Liver (tissue), 3 donors: Measurements from ENCODE around the gene HSD17B11.
"Not testable (repeated sequence)": the region's sequence is repeated elsewhere in the genome, so short reads cannot be mapped to it uniquely, and the experiment has no call there.

Experiments used
- ATF3 ChIP-seq: IDR thresholded peaks from 2 replicates; pipeline ENCODE4 v1.6.1; 2016; ENCODE audit warnings: antibody characterized with exemption
- RAD21 ChIP-seq, 2 donors: IDR thresholded peaks; 2 replicates each; pipeline ENCODE4 v1.6.1; 2016; ENCODE audit warnings: antibody characterized with exemption in 2 of 2, mild to moderate bottlenecking in 2 of 2
- SP1 ChIP-seq: IDR thresholded peaks from 2 replicates; pipeline ENCODE4 v1.6.1; 2018; ENCODE audit warnings: antibody characterized with exemption, mild to moderate bottlenecking
- TF ChIP-seq, protein P1 (sequence below): fragments of 150-350 bp; IDR thresholded peaks from 2 replicates; pipeline ENCODE4 v1.5.1; 2017; ENCODE audit warnings: improper control_type of control experiment, low read depth, low read length; ENCODE audit not compliant: missing input control
- TF ChIP-seq, protein P2 (sequence below): IDR thresholded peaks from 2 replicates; pipeline ENCODE4 v1.6.1; 2016; ENCODE audit warnings: antibody characterized with exemption
- donor health status: healthy.
- donor health status: healthy.

GRCh38 chr4:87390055-87390454 is 933 bp downstream of the HSD17B11 start:
- TF ChIP-seq, protein P1, sequence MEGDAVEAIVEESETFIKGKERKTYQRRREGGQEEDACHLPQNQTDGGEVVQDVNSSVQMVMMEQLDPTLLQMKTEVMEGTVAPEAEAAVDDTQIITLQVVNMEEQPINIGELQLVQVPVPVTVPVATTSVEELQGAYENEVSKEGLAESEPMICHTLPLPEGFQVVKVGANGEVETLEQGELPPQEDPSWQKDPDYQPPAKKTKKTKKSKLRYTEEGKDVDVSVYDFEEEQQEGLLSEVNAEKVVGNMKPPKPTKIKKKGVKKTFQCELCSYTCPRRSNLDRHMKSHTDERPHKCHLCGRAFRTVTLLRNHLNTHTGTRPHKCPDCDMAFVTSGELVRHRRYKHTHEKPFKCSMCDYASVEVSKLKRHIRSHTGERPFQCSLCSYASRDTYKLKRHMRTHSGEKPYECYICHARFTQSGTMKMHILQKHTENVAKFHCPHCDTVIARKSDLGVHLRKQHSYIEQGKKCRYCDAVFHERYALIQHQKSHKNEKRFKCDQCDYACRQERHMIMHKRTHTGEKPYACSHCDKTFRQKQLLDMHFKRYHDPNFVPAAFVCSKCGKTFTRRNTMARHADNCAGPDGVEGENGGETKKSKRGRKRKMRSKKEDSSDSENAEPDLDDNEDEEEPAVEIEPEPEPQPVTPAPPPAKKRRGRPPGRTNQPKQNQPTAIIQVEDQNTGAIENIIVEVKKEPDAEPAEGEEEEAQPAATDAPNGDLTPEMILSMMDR: not testable (repeated sequence)
- TF ChIP-seq, protein P2, sequence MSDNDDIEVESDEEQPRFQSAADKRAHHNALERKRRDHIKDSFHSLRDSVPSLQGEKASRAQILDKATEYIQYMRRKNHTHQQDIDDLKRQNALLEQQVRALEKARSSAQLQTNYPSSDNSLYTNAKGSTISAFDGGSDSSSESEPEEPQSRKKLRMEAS: not testable (repeated sequence)
- TF ChIP-seq ATF3; SP1; RAD21 (IDR thresholded peaks at IDR 0.05): not testable (repeated sequence)
